ENCODE data around the gene ZBP1.

The ZBP1 gene

GRCh38 chr20:57665589-57665971, 45.4 kb upstream of the ZBP1 start:
- DNase-seq (ENCODE audit: low spot score): no peak
- Histone ChIP-seq H3K4me3 (no peak overlapping the region), H3K27ac (no peak overlapping the region)
- no peak for TF ChIP-seq CTCF (IDR thresholded peaks at IDR 0.05)

- no peak for TF ChIP-seq CTCF (IDR thresholded peaks at IDR 0.05)
- Histone ChIP-seq H3K27ac (no peak overlapping the region), H3K4me3 (no peak overlapping the region)
- no peak for DNase-seq (ENCODE audit: low spot score)
Observed at GRCh38 chr20:57664924-57665588, 44.8 kb upstream of the ZBP1 start.

DNA sequence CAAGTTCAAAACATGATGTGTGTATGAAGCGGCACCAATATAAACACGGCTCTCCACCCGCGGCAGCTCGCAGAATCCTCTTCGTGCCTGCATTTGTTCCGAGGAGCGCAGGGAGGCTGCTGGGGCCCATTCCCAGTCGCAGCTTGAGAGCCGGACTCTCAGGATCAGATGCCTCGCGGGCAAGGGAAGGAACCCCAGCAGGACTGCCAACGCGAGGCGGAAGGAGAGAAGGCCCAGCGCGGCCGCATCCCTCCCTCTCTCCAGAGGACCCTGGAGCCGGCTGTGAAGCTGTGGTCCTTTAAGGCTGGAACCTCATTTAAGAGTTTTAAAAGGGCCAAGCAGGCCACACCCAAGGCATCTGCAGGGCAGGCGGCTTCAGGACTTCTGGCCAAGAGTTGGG, 44.2 kb upstream of the ZBP1 start:
- DNase-seq (ENCODE audit: low spot score): no peak
- TF ChIP-seq CTCF (IDR thresholded peaks at IDR 0.05): no peak

GRCh38 chr20:57663681-57664451, 43.6 kb upstream of the ZBP1 start:
- no peak overlapping the region for H3K27ac ChIP-seq
- peak; percentile 61 for DNase-seq (ENCODE audit: low spot score)
- no peak for TF ChIP-seq CTCF (IDR thresholded peaks at IDR 0.05)
- no peak overlapping the region for H3K4me3 ChIP-seq

More for the DNA sequence above, 44.2 kb upstream of the ZBP1 start:
- Histone ChIP-seq H3K27ac (no peak overlapping the region), H3K4me3 (no peak overlapping the region)

DNA sequence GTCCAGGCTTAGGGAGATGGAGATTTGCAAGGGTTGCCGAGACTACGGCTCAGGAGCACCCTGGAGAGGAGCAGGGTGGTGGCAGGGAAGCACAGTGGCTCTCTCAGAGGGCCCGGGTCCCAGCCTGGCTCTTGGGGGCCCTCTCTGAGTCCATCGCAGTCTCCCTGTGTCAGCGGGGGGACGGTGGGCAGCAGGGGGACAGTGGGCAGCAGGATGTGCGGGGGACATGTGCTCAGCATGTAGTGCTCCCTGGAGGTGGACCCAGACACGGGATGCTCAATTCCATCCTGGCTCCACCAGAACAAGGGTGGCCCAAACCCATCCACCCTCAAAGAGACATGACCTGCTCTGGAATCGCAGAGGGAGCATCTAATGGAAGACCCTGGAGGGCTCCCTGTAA, 43.0 kb upstream of the ZBP1 start:
- no peak for TF ChIP-seq CTCF (IDR thresholded peaks at IDR 0.05)
- peak; percentile 68 for DNase-seq (ENCODE audit: low spot score)
- Histone ChIP-seq H3K4me3 (no peak overlapping the region), H3K27ac (no peak overlapping the region)

DNA sequence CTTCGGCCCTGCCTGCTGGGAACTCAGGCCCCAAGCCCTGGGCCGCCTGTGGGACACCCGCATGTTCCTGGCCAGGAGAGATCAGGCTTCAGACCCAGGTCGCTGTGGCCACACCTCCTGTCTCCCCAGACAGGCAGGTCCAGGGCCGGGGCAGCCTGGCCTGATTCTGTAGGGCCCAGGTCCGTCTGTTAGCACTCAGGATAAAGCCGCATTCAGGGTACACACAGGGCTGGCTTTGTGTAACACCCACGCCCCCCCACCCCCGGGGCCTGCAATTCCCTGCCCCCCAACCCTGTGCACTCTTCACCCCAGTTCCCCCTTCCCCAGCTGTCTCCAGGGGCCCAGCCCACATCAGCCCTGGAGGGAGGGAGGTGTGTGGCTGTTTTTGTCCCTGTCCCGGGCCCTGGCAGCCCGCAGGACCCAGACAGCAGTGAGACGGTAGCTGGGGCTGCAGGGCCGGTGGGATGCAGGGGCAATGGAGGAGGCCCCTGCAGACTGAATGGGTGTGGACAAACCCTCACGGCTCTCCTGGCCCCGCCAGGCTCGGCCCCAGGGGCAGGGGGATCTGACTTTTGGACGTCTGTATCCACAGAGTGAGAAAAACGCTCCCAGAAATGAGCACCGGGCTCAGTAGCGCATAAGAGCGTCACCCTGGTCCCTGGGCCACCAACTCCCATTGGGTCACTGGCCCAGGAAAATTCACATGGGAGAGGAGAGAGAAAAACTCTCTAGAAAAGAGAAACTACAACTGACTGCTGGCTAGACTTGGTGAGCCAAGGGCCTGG, 42.4 kb upstream of the ZBP1 start:
- no peak overlapping the region for H3K4me3 ChIP-seq
- H3K27ac ChIP-seq: no peak overlapping the region
- no peak for TF ChIP-seq CTCF (IDR thresholded peaks at IDR 0.05)
- DNase-seq (ENCODE audit: low spot score): peak; percentile 72

Measured in coronary artery (tissue), 2 donors.